ENCODE data around the gene PPP2R2D.

PPP2R2D gene

DNA sequence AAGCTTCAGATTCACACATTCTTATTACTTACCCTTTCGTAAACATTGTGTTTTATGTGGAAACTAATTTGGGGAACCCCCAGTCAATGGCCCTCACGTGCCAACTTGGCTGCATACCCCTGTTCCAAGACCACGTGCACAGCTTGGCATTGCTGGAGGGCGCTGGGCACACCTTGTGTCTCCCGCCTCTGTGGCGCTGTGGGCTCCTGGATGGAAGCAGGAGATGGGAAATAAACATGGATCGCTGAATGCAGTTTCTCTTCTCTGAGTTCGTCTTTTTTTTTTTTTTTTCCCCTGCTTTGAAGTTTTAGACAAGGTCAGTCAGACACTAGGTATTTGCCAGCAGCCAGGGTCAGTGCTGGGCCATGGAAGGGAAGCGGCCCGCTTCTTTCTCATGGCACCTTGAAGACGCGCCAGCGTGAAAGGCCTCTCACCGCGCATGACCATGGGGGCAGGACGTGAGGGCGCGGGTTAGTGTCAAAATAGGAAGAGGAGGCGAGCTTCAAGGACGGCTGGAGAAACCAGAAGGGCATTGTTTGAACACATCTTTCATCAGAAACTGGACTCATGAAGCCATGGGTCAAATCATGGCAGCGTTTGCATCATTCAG, 53.7 kb downstream of the PPP2R2D start:
- no peak for DNase-seq

GRCh38 chr10:131955591-131956340, 55.0 kb downstream of the PPP2R2D start:
- no peak for DNase-seq

DNA sequence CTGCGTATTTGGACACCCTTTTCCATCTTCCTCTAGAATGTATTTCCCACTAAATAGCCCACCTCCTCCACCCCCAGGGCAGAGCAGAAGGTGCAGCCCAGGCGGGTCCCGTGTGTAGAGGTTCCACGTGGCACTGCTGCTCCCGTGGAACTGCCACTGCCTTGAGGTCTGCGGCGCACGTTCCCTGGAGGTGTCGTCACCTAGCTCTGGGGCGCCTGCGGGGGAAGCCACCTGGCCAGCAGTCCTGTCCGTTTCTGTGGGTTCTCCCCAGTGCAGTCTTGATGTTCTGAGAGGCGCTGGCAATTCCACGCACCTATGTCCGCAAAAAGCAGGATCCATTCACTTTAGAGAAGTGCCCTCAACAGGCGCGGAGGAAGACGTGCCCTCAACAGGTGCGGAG, 59.0 kb downstream of the PPP2R2D start:
- DNase-seq: no peak

DNA sequence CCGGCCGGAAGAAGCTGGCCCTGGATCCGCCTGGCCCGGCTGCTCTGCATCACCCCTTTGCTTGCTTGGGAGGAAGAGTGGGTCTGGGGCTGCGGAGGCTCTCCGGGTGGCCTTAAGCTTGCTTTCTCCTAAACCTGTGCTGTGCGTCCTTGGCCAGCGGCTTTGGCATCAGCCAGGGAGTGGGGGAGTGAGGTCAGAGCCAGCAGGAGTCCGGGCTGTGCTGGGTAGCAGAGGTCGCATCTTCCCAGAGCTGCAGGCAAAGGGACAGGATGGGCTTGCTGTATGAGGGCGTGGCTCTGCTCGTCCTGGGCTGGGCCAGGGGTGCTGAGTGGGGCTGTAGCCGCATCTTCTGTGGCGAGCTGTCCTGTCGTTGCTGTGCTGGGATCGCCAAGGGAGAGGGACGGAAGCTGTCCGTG, 59.8 kb downstream of the PPP2R2D start:
- no peak for DNase-seq

DNA sequence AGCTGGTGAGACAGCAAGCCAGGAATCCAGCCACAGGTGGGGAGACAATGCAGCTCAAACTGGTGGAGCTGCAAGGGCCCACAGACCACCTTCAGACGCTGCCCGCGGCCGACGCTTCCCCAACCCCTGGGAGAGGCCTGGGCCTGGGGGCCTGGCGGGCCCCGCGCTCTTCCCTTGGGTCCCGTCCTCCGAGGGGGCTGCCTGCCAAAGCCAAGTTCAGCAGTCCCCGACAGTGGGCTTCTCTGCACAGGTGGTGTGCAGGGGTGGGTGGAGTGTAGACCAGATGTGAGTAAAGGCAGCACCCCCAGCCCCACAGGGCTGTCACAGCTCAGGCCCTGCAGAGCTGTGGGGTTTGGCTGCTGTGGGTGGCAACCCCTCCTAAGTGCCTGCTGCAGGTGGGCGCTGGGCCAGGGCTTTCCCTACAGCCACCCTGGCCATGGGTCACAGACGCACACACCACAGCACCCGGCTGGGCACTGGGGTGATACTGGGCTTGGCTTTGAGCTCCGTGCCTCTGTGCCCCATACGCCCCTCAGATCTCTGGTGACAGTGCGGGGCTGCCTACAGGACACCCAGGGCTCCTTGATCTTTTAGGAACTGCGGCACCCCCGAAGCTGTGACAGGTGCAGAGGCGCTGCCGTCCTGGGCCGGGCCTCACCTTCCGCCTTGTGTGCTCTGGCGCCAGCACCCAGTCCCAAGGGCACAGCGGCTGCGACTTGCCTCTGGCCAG, 60.4 kb downstream of the PPP2R2D start:
- no peak for DNase-seq

GRCh38 chr10:131961777-131962662, 61.2 kb downstream of the PPP2R2D start:
- no peak for DNase-seq

GRCh38 chr10:131963350-131963749, 62.5 kb downstream of the PPP2R2D start:
- no peak for DNase-seq

- no peak for DNase-seq
Observed at GRCh38 chr10:131963811-131964210, 63.0 kb downstream of the PPP2R2D start.

- DNase-seq: no peak
Observed at GRCh38 chr10:131964298-131964697, 63.5 kb downstream of the PPP2R2D start.

DNA sequence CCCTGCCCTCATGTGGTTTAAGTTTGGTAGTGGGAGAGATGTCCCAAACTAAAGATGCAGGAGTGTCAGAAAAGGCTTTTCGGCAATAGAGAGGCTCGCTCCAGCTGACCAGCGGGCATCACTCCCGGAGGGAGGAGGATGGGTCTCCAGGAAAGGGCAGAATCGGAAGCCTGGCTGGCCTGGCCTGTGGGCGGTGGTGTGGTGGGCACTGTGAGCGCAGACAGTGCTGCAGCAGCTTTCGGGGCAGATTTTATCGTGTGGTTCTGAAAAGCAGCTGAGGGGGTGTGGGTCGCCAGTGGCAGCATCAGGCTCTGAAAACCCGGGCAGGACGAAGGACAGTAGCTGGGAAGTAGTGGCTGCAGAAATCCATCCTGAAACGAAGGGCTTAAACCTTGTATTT, 68.1 kb downstream of the PPP2R2D start:
- no peak for DNase-seq

DNA sequence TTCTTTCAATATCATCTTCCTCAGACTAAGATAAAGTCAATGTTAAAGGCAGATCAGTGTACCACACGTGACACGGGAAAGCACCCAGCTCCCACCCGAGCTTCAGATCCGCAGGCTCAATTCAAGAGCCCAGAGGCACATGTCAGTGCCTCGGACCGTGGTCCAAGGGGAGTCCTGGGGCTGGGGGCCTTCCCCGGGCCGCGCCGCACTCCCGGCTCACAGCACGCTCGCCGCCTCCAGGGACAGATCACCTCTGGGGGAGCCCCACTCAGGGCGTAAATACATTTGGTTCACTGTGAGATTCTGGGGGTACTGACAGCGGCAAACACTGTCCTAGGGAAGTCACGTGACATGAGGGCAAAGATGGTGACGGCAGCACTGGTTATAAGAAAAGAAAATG, 70.1 kb downstream of the PPP2R2D start:
- DNase-seq: no peak

DNA sequence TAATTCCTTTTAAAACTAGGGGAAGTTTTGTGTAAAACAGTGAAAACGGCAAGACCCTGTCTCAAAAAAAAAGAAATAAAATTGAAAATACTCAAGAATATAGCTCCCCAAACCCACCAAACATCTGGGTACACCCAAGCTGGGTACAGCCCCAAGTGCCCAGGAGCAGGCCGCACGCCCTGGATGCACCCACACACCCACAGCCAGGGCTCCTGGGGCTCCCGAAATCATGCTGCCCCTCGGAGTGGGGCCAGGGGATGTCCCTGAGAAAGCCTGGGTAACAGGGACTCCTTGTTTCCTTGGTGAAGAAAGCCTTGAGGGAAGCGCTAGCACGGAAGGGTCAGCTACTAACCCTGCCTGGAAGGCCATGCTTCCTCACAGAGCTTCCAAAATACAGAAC, 70.8 kb downstream of the PPP2R2D start:
- no peak for DNase-seq

DNA sequence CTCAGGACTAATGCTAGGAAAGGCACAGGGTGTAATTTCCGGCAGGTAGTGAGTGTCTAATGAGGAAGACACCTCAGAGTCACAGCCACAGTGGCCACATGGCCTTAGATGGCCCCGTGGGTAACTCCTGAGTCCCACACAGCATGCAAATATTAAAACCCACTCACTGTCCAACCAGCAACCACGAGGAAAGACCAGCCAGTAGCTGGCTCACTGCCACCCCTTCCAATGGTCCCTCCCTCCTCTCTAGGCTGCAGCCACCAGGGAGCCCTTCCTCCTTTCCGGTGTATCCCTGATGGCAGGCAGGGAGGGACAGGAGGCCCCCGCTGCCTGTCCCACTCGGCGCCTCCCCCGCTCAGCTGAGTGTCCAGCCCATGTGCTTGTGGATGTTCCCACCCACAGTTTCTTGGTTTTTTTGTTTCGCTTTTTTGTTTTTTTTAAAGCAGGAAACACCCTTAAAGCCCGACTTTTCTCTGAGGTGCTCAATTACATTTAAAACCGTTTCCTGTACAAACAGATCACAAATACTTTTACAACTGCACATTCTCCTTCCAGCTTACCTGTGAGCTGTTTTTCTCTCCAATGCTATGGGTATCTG, 71.8 kb downstream of the PPP2R2D start:
- DNase-seq: no peak

GRCh38 chr10:131973160-131973951, 72.5 kb downstream of the PPP2R2D start:
- DNase-seq: no peak

GRCh38 chr10:131974034-131974817, 73.4 kb downstream of the PPP2R2D start:
- DNase-seq: no peak

DNA sequence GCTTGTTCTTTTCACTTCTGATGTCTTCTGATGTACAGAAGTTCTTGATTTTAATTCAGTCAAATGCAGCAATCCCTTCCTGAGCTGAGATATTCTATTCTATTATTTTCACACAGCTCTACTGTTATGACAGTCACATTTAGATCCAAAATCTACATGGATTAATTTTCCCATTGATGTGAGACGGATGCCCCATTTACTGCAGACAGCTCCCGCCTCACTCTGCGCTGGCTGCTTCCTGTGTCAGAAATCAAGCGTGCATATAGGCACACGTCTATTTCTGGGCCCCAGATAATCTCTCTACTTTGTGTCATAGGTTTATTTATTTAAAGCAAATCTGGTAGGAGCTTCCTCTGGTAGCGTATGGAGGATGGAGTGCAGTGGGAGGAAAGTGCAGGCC, 74.2 kb downstream of the PPP2R2D start:
- no peak for DNase-seq

DNA sequence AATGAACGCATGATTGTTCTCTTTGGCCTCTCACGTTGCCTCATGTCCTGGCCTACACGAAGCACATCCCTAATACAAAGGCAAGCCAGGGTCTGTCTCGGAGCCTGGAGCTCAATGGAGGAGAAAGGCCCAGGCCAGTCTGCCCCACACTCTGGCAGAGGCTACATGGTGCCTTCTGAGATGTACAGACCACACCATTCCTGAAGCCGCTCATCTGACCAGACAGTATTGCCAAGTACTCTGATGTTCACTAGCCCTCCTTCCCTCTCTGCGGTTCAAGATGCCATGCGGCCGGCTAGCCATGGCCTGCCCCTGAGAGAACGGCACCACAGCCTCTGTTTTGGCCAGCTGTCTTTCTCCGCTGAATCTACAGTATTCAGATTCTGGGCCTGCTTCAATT, 75.0 kb downstream of the PPP2R2D start:
- DNase-seq: no peak

DNA sequence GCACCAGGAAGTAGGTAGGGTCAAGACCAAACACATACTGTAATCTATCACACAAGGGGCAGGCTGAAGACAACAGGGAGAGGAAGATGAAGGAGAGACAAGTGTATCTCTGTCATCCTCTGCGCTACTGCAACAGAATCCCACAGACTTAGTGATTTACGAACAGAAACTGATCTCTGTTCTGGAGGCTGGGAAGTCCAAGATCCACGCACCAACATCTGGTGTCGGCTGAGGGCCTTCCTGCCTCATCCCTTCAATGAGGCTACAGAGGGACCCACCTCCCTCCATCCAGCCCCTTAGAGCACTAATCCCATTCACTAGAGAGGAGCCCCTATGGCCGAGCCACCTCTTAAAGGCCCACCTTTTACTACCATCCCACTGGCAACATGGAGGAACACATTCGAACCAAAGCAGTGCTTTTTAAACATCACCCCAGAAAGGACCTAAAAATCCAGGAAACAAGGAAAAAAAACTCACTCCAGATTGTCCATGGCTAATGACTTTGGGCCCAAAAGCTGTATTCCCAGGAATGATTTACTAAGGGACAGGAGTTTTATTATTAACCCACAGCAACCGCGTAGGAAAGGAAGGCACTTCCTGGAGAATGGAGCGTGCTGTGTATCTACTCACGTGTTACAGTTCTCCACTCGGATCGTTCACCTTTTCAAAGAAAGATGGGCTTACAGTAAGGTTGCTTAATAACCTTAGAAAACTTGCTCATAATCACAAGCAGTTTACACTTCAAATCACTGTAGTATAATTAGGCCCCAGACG, 76.7 kb downstream of the PPP2R2D start:
- DNase-seq: no peak

- DNase-seq: no peak
Observed at GRCh38 chr10:131978366-131978765, 77.6 kb downstream of the PPP2R2D start.

GRCh38 chr10:131978851-131979250, 78.0 kb downstream of the PPP2R2D start:
- no peak for DNase-seq

All from NCI-H1930 (cell line).